ENCODE measurements around the gene MAST4. TPM values are rescaled to one million over a fixed set of nuclear protein-coding genes. Genes with fewer than 3 reads are reported as not detected.
A peak's percentile ranks its signal among the peaks of the same experiment; 100 is the strongest.

The MAST4 gene
- total RNA-seq, 4 donors from 2014 or later: 55.3 to 148 (median 110) TPM

DNA sequence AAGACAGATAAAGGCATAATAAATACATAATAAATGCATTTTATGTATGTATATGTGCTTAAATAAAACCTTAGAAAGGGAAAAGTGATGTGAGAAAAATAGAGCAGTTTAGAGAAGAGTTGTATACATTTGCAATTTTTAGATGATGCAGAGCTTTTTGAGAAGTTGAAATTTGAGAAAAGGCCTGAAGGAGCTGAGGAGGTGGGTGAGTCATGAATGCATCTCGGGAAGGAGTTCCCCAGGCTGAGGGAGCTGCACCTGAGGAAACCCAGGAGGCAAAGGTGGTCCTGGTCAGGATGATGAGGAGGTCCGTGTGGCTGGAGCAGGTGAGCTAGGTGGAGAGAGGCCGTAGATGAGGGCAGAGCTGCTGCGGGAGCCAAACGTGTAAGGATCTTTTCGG lies 617.8 kb downstream of the MAST4 start:
- TF ChIP-seq, protein P1, sequence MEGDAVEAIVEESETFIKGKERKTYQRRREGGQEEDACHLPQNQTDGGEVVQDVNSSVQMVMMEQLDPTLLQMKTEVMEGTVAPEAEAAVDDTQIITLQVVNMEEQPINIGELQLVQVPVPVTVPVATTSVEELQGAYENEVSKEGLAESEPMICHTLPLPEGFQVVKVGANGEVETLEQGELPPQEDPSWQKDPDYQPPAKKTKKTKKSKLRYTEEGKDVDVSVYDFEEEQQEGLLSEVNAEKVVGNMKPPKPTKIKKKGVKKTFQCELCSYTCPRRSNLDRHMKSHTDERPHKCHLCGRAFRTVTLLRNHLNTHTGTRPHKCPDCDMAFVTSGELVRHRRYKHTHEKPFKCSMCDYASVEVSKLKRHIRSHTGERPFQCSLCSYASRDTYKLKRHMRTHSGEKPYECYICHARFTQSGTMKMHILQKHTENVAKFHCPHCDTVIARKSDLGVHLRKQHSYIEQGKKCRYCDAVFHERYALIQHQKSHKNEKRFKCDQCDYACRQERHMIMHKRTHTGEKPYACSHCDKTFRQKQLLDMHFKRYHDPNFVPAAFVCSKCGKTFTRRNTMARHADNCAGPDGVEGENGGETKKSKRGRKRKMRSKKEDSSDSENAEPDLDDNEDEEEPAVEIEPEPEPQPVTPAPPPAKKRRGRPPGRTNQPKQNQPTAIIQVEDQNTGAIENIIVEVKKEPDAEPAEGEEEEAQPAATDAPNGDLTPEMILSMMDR (IDR thresholded peaks at IDR 0.05): no peak
- no peak for TF ChIP-seq POLR2A (IDR thresholded peaks at IDR 0.05)
- Histone ChIP-seq H3K27me3 (no peaks in the 10 kb centered on the region), H3K27ac (no peak overlapping the region), H3K36me3 (no peaks in the 10 kb centered on the region), H3K4me3 (no peak overlapping the region), H3K9me3 (no peaks in the 10 kb centered on the region), H3K4me1 (peaks cover 0 to 30% (median 4%) of the 10 kb centered on the region in 3 donors)
- WGBS, 2 donors: 81 to 83% methylated on average over 6 of the region's 6 CpGs
- intact Hi-C loops (cut with DNase I): no loop called here
- no peak for DNase-seq

DNA sequence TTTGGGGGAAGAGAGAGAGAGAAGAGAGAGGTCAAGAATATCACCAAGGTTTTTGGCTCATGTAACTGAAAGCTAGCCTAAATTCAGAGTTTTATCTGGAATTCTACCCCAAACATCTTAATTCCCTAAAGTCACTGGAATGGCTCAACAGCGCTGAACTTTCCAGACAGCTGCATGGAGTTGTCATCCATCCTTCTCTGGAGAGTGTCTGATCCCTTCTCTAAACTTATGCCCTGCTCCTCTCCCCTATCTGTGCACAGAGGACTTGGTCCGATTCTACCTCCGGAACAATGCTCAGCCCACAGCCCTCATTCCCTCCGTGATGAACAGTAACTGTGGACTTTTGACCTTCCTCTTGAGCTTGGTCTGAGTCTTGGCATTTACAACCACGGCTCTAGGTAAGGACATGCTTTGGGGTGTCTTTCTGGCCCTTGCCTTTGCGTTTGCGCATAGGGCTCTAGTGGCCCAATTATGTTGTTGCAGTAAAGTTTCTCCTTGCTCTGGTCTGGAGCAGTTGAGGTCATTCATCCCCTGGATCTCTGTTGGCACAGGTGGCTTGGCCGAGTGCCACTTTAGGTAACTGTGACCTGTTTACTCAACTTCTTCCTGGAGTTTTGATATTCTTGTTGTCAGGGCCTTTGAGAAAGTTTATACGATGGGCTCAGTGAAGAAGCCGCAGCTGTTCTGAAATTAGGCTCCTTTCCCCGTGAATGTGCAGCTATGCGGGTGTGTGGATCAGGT lies 618.7 kb downstream of the MAST4 start:
- H3K4me1 ChIP-seq: peaks cover 0 to 24% (median 4%) of the 10 kb centered on the region in 3 donors
- H3K4me3 ChIP-seq: no peak overlapping the region
- no peaks in the 10 kb centered on the region for H3K9me3 ChIP-seq
- TF ChIP-seq, protein P1 (IDR thresholded peaks at IDR 0.05): no peak
- no peak for TF ChIP-seq POLR2A (IDR thresholded peaks at IDR 0.05)
- no peak for DNase-seq
- intact Hi-C loops (cut with DNase I): no loop called here
- peak overlapping the region; percentile 41 to 88 (median 65) for H3K27ac ChIP-seq
- H3K27me3 ChIP-seq: no peaks in the 10 kb centered on the region
- H3K36me3 ChIP-seq: no peaks in the 10 kb centered on the region
- WGBS, 2 donors: 87 to 97% methylated on average over 9 to 12 of the region's 12 CpGs

DNA sequence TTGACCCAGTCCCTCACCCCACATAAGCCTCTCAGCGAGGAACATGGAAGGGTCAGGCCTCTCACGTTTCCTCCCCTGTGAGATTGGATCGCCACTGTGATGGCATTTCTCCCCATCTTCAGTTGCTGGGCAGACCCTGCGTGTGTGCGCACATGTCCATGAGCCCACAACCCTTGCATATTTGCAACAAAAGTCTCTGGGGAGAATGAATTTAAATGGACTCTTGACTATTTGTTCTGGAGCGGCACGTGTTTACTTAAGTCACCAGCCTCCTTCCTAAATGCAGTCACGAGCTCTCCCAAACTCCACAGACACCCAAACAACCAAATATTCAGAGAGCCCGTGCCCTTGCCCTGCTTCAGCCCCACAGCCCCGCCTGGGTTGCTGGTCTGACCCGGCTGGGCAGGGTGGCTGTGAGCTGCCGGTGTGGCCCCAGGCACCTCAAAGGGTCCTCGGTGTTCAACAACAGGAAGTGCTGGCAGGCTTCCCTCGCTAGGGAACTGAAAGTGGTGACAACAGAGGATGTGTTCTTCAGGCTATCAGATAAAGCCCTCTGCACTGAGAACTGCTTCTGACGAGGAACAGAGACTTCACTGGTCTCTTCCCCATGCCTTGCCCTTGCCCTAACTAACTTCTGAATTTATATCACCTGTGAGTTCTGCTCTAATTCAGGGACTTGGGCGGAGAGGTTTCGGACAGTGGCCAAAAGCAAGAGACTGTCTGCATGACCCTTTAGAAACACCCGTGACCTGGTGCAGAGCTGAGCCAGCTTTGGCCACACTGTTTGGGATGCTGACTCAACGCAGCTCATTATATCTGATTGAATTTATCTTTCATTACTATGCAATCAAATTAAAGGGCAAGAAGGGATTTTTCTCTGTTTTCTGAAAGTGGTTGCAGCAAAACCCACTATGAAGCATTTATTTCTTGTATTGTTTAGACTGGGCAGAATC lies 619.6 kb downstream of the MAST4 start:
- no peaks in the 10 kb centered on the region for H3K9me3 ChIP-seq
- peak; percentile 55 for DNase-seq
- intact Hi-C loops (cut with DNase I): no loop called here
- no peaks in the 10 kb centered on the region for H3K36me3 ChIP-seq
- H3K27me3 ChIP-seq: no peaks in the 10 kb centered on the region
- peak overlapping the region; percentile 41 to 88 (median 65) for H3K27ac ChIP-seq
- TF ChIP-seq, protein P1 (IDR thresholded peaks at IDR 0.05): peak in 1 of 6 experiments; percentile 8
- TF ChIP-seq POLR2A (IDR thresholded peaks at IDR 0.05): peak in 2 of 4 donors; percentile 38 to 63
- peak overlapping the region in 1 of 4 donors; percentile 47 for H3K4me3 ChIP-seq
- peaks cover 0 to 24% (median 4%) of the 10 kb centered on the region in 3 donors for H3K4me1 ChIP-seq
- 43 to 60% methylated on average over 15 to 16 of the region's 19 CpGs for WGBS, 2 donors

DNA sequence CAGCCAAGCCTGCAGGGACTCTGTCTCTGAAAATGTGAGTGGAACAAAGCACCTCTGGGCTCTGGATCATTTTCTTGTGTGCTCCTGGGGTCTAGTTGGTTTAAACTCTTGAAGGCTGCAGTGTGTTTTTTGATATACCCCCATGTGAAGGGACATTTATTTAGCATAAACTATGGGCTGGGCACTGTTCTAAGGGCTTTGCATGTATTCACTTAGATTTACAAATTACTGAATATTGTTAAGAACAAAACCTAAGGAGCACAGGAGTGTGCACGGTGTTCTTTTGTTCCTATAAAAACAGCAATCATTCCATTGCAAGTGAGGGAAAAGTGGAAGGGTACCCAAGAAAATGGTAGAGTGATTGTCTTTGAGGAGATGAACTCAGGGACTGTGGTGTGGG lies 620.4 kb downstream of the MAST4 start:
- no peaks in the 10 kb centered on the region for H3K36me3 ChIP-seq
- peak overlapping the region in 3 of 4 donors; percentile 56 to 88 (median 74) for H3K27ac ChIP-seq
- peak overlapping the region in 1 of 4 donors; percentile 47 for H3K4me3 ChIP-seq
- no peaks in the 10 kb centered on the region for H3K27me3 ChIP-seq
- no peak for TF ChIP-seq POLR2A (IDR thresholded peaks at IDR 0.05)
- TF ChIP-seq, protein P1 (IDR thresholded peaks at IDR 0.05): no peak
- no peak for DNase-seq
- H3K9me3 ChIP-seq: no peaks in the 10 kb centered on the region
- intact Hi-C loops (cut with DNase I): no loop called here
- WGBS, 2 donors: 87 to 100% methylated on average over 1 of the region's 1 CpG
- H3K4me1 ChIP-seq: peaks cover 0 to 24% (median 4%) of the 10 kb centered on the region in 3 donors

Data from esophagus squamous epithelium (tissue), 5 donors.